Prostate gland (tissue), 2 donors: Measurements from ENCODE around the gene SKOR1.

Experiments used
- CTCF ChIP-seq, 4 experiments: fragments of 200-600 bp in 2 of 4; fragments of 450-650 bp in 2 of 4; sonication (generic) in 2 of 4; IDR thresholded peaks; 1 replicate in 3 of 4; 2 replicates in 1 of 4; pipeline ENCODE4 v1.5.1; 2016 to 2019; ENCODE audit warnings: antibody characterized with exemption in 4 of 4, mild to moderate bottlenecking in 2 of 4, moderate library complexity in 2 of 4
- POLR2A ChIP-seq: fragments of 450-650 bp; IDR thresholded peaks from one replicate; pipeline ENCODE4 v1.6.1; 2016; ENCODE audit warnings: antibody characterized with exemption, mild to moderate bottlenecking

- TF ChIP-seq CTCF (IDR thresholded peaks at IDR 0.05): no peak
- no peak for TF ChIP-seq POLR2A
Measured at GRCh38 chr15:67845974-67846373, 20.7 kb downstream of the SKOR1 start.
